Measurements from ENCODE around the gene CCDC190.

CCDC190 gene, protein sequence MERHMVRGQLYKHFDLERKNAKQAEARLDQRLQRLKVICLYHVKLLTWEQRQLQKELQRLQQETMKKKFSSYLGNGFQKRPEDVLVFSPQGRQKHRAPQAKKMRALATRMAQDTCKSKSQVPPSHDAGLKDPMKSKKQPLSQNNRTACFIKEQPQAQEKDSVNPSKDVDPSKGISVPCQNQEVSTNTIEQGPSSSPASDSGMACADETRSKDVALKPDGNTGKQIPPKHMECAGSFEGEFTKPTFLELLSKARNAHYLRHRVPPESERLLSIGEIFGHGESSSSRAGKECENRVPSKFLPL

DNA sequence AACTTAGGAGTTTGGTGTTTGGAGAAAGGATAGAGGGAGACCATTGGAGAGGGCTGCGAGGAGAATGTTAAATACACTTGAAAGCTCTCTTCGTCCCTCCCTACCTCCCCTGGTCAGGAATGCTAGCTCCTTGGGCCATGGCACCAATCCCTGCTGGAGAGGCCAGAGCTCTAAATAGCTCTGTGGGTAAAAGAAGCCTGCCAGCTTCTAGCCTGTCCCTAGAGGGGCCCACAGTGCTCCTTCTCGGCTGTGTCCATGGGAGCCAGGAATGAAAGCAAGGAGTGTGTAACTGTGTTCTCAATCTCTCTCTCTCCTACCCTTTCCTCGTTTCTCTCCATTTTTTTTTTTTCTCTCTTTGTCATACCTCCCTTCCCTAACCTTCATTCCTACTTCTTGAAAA, at the start of gene CCDC190:
Gene CCDC190, minus strand, starts transcription at position 75 of the 400 bp plus-strand sequence. CDS start 1,529 bp downstream, outside the sequence.
- in situ Hi-C loops (cut with MboI; ENCODE audit: low sequenced_read_pairs) = no loop called here

DNA sequence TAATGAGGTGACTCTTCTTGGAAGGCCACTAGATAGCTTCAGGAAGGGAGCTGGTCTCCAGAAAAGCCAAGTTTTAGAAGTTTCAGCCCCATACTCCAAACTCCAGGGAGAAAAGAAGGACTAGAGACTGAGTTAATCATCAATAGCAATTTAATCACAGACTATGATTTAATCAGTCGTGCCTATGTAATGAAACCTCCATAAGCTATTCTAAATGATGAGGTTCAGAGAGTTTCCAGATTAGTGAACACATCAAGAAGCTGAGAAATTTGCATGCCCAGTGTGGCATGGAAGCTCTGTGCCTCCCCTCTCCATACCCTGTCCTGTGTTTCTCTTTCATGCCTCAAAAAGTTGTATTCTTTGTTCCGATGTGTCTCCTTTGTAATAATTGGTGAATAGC, 49.2 kb upstream of the CCDC190 start:
- in situ Hi-C loops (cut with MboI; ENCODE audit: low sequenced_read_pairs) = no loop called here

DNA sequence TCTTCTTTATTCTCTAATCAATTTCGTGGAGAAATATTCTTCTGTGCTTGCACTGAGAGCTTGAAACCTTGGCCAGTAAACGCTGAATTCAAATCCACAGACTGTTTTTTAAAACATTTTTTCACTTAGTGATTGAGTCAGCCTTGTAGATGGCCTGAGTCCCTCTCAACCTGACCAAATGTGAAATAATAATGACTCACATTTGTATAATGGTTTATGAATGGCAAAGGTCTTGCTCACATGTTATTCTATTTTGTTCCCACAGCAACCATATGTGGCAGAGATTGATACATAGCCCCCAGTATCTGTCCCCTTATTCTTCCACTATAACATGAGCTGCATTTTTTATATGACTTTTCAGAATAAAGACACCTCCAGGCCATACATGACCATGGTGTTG, 47.8 kb upstream of the CCDC190 start:
- in situ Hi-C loops (cut with MboI; ENCODE audit: low sequenced_read_pairs) = no loop called here

DNA sequence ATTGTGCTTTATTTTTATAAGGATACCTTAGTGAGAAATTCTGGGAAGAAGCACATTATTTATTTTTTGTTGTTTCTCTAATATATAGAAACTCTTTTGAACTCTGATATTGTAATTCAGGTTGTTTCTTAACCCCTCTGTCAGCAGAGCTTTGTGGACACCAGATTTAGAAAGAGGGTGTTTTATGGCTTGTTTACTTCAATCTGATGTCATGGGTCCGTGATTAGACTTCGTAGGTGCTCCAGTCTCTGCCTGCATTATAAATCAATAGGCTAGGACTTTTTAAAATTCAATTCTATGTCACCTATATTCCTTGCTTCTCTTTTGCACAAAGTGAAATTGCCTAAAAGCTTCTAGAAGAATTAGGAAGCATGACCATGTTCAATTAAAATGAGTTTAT, 47.3 kb upstream of the CCDC190 start:
- in situ Hi-C loops (cut with MboI; ENCODE audit: low sequenced_read_pairs) = no loop called here

DNA sequence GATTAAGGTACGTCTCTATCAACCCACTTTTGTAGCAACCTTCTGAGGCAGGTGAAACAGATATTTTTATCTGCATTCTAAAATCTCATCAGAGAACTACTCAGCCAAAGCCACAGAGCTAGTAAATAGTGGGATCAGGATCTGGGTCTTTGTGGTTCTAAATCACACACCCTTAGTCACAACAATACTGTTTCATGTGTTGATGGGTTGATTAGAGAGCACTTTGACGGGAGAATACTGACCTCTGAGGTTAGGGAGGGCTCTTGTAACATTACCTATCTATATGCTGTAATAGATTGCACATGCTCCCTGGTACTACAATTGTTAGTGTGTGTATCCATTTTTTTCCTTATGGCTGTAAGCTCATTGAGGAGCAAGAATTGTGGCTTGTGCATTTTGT, 45.5 kb upstream of the CCDC190 start:
- in situ Hi-C loops (cut with MboI; ENCODE audit: low sequenced_read_pairs) = no loop called here

DNA sequence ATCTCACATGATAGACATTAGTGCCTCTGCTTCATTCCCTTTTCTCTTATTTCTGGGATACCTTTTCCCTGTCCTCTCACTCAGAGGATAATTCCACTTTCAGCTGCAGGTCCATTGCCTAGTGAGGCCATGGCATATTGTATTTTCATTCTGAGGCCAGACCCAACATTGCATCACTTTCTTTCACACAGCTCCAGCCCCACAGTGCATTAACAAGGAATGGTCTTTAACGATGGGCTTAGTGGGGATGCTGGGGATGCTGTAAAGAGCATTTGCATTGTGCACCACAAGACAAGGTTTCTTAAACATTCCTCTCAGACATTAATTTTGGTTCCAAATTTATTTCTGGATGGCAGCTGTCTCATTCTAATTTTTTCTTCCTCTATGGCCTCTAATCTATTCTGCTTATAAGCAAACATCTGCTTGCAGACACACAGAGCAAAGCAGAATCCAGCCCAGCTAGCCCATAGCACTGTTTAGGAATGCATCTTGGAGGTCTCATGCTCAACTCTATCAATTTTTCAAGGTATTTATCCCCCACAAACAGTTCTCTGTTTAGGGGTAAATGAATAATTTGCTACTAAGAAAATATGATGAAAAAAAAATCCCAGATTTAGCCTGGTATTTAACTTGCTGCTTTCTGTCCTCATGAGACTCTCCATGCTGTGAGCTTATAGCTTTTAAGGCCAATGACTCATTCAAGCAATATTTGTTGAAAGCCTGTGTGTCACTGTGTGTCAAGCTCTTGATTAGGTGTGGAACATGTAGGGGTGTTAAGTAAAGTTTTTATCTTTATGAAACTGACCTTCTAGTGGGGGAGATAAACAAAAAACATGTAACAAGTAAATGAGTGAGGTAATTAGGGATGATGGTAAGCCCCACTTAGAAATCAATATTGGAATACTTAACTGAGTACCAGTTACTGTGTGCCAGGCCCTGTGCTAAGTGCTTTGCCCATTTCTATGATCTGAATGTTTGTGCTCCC, 44.5 kb upstream of the CCDC190 start:
- in situ Hi-C loops (cut with MboI; ENCODE audit: low sequenced_read_pairs) = no loop called here

DNA sequence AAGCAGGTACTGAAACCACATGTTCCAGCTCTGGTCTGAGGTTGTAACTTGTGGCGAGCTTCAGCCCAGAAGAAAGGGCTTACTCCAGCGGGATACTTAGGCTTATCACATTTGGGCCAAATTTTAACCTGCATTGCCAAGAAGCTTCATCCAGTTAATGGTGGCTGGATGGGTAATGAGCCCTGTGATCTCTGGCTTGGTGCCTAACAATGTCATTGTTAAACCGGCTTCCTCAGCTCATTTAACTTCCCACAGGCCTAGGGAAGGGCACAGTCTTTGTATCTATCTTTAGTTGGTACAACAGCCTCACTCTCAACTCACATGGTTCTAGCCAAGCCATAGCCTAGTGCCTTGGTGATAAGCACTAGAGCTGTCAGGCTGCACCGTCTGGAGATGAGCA, 43.6 kb upstream of the CCDC190 start:
- in situ Hi-C loops (cut with MboI; ENCODE audit: low sequenced_read_pairs) = no loop called here

DNA sequence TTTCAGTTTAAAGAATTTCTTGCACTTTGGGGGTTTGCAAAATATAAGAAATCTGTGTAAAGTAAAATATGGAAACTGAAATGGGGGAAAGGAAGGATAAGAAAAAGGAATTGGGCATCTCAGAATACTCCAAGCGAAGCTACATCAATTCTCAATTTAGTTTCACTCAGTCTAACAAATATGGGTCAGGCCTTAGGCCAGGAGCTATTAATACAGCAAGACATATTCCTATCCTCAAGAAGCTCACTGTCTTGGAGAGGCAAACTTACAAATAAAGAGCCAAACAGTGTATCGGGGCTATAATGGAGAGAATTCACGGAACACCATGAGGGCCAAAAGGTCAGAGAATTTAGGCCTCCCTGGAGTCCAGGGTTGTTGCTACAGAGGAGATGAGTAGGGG, 43.0 kb upstream of the CCDC190 start:
- in situ Hi-C loops (cut with MboI; ENCODE audit: low sequenced_read_pairs) = no loop called here

DNA sequence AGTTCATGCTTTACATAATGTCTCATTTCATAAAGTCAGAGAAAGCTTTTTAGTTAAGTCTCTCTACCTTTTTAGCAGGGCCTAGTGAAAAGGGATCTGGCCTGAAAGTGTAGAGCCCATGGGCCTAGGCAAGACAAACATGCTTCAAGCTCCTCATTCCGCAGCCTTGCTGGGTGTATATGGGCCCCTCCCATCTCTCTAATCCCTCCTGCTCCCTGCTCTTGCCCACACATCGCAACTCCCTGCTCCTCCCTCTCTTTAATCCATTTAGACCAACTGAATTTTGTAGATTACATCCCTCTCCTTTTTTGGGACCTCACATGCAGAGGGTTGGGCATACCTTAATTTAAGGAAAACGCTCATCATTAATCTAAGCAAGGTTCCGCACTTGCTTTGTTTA, 42.3 kb upstream of the CCDC190 start:
- in situ Hi-C loops (cut with MboI; ENCODE audit: low sequenced_read_pairs) = no loop called here

DNA sequence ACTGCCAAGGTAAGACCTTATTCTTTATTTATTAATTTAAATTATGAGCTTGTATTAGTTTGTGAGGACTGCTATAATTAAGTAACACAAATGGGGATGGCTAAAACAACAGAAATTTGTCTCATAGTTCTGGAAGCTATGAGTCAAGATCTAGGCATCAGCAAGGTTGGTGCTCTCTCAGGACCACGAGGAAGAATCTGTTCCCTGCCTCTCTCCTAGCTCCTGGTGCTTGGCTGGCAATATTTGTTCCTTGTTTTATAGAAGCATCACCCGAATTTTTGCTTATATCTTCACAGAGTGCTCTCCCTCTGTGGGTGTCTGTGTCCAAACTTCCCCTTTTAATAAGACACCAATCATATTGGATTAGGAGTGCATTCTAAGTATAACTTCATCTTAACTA, 41.4 kb upstream of the CCDC190 start:
- in situ Hi-C loops (cut with MboI; ENCODE audit: low sequenced_read_pairs) = no loop called here

DNA sequence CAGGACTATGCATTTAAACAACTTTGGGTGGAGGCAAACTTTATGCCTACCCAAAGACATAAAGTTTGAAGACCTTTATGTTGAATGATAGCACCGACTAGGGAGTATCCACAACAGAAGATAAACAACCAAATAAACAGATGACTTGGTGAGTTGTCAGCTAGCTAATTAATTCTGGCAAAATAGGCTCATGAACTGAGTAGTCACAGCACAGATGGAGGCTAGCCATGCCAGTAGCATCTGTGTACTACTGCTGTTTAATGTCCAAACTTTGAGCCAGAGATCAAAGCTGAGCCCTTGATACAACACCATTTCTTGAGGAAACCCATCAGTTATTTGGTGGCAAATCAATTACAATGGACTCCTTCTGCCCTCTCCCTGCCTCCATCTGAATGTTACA, 40.3 kb upstream of the CCDC190 start:
- in situ Hi-C loops (cut with MboI; ENCODE audit: low sequenced_read_pairs) = no loop called here

DNA sequence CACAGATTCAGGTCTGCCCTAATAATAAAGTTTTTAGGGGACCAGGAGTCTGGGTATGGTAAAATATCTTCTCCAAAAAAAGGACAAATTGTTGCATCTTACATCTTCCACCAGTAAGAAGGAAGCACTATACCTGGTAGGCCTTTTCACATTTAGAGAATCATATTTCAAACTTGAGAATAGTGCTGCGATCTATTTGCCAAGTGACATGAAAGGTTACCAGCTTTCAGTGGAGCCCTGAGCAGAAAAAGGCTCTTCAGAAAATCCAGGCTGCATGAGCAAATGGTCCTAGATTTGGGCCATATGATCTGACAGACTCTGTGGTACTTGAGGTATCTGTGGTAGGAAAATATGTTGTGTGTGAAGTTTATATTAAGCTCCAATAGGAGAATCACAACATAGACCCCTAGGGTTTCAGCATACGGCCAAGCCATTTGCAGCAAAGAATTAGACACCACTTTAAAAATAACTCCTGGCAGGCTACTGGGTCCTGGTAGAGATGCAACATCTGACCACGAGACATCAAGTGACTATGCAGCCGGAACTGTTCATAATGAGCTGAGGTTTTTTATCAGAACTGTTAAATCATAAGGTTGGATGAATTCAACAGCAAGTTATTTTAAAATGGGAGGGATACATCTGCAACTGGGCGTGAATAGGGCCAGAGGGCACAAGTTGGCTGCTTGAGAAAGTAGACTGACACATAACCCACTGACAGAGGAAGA, 38.6 kb upstream of the CCDC190 start:
- in situ Hi-C loops (cut with MboI; ENCODE audit: low sequenced_read_pairs) = loop anchor here (25.0 kb wide), 1 partner anchor 413 kb away; the partner anchor contains the start of gene NUF2

DNA sequence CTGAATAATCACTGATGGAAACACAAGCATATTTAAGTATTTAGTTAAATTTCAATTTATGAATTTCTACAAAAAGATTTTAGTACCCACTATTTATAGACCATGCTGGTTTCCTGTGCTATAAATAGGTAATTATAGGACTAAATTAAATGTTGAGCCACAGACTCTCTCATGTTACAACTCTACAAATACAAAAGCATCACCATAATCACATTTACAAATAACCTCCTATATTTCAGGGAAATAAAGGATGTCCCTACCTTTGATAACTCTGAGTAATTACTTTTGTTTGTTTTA, 32.6 kb upstream of the CCDC190 start:
- in situ Hi-C loops (cut with MboI; ENCODE audit: low sequenced_read_pairs) = loop anchor here (25.0 kb wide), 1 partner anchor 419 kb away; the partner anchor contains the start of gene NUF2

DNA sequence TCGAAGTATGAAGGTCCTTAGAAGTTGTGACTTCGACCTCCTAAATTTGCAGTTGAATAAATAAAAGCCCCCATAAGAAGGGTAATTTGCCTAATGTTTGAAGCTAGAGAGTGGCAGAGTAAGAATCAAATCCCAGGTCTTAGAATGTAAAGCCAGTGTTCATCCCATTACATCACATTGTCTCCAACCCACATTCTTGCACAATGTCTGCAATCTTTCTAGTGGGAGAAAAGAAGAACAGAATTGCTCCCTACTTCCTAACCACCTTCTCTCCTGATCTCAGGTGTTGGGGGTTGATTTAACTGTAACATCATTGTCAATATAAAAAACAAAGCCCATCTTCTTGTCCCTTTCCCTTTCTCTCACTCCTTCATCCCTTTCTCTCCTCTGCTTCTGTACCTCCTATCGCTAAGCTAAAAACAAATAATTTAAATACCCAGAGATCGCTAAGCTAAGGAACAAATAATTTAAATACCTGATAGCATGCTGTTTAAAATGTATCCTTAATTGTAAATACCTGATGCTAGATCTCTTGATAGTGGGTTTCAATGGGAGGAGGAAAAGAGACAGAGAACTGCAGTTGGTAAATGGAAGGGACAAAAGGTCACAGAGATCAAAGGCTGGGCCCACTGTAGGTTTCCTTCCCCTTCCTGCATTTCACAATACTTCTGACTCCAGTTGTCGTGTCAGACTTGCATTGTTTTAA, 32.1 kb upstream of the CCDC190 start:
- in situ Hi-C loops (cut with MboI; ENCODE audit: low sequenced_read_pairs) = loop anchor here (25.0 kb wide), 1 partner anchor 419 kb away; the partner anchor contains the start of gene NUF2

DNA sequence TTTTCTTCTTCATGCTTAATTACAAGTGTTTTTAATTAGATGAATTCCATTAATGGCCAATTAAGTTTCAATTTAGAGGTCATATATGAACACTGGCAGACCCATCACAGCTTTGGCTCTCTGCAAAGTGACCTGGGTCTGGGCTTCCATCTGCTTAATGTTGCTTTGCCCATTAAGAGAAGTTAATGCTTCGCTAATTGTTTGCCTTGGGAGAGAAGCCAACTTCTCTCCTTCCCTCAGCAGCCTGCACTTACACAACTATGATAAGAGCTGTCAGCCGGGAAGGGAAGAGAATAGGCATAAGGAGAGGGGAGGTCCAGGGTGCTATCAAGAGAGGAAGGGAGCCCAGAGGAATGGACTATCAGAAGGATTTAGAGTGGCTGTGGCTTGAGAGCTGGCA, 29.0 kb upstream of the CCDC190 start:
- in situ Hi-C loops (cut with MboI; ENCODE audit: low sequenced_read_pairs) = loop anchor here (25.0 kb wide), 1 partner anchor 422 kb away; the partner anchor contains the start of gene NUF2

DNA sequence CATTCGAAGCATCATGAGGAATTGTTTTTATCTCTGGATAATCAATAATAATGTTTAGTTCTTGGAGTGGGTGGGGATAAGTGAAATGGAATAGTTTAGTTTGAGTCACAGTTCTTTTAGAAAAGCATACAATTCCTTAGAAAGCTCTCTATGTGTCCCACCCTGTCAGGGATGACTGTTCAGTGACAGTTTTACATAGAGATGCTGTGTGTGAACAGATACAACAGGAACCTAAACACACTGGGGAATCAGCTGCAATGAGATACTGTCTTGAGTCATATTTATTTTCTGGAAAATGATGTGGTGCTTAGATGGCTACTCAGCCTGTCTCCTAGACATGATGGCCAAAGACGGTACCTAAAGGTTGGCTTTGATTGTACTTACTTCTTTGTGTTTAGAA, 25.7 kb upstream of the CCDC190 start:
- in situ Hi-C loops (cut with MboI; ENCODE audit: low sequenced_read_pairs) = loop anchor here (25.0 kb wide), 1 partner anchor 426 kb away; the partner anchor contains the start of gene NUF2

DNA sequence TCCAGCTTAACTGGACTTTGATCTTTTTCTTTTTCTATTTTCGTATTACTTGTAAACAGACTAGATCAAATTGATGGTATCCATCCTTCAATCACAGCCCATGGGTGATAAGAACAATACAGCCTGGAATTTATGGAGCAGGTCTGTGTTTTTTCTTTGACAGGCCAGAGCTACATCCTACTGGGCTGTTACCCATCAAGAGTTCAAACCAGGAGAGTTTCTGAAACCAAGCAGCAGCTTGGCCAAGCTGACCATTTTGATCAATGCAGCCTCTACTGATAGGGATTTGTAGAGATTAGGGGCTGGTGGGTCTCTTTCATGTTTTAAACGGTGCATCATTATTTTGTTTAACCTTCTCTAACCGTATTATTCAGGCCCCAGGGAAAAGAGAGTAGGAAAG, 24.3 kb upstream of the CCDC190 start:
- in situ Hi-C loops (cut with MboI; ENCODE audit: low sequenced_read_pairs) = loop anchor here (25.0 kb wide), 1 partner anchor 427 kb away; the partner anchor contains the start of gene NUF2

DNA sequence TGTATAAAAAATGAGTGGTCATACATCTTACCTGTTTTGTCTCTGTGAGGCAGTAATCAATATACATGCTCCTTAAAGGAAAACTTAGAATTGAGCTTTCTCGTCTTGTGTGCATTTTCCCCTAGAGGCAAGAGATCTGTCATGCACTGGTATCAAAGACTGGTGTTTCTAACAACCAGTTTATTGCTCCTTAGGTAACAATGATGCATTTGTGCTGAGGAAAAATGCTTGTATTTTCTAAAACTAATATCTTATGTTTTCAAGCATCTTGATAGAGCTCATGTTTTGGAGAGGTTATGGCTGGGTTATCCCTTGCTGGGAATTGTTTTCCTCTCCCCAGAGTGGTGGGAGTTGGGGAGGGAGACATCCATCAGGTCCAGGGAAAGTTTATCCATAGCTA, 23.9 kb upstream of the CCDC190 start:
- in situ Hi-C loops (cut with MboI; ENCODE audit: low sequenced_read_pairs) = loop anchor here (25.0 kb wide), 1 partner anchor 427 kb away; the partner anchor contains the start of gene NUF2

DNA sequence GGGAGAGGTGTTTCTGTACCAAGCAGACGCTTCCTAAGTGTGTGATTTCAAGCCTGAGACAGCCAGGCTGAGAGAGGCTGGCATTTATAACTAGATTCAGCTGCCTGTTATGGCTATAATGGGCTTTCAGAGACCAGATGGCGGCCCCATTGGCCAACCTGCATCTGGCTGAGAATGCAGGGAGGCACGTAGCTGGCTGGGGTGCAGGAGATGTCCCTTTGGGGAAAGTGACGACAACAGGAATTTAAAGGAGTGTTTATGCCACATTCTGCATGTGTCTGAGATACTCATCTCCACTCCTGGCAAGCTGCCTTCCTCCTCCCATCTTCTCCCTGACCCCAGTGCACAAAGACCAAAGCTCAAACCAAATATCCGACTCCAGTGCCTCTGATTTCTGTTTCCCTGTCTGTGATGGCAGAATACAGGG, 21.3 kb upstream of the CCDC190 start:
- in situ Hi-C loops (cut with MboI; ENCODE audit: low sequenced_read_pairs) = loop anchor here (25.0 kb wide), 1 partner anchor 430 kb away; the partner anchor contains the start of gene NUF2

DNA sequence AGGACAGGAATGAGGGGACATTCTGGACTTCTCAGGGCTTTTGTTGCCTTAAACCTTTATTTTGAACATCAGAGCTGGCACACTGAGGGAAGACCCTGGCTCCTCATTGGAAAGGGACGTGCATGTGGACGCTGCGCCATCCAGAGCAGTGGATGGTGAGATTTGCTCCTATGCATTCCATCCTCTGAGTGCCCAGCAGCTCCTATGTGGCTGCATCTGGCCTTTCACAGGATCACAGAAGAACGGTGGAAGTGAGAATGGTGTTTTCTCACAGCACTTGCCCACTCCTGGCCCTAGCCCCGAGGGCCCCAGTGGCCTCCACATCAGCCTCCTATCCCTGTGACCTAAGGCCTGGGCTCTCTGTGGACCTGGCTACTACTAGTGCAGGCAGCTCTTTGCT, 20.6 kb upstream of the CCDC190 start:
- in situ Hi-C loops (cut with MboI; ENCODE audit: low sequenced_read_pairs) = loop anchor here (25.0 kb wide), 1 partner anchor 431 kb away; the partner anchor contains the start of gene NUF2
